ENCODE results near the gene LRRC72.

LRRC72 gene

DNA sequence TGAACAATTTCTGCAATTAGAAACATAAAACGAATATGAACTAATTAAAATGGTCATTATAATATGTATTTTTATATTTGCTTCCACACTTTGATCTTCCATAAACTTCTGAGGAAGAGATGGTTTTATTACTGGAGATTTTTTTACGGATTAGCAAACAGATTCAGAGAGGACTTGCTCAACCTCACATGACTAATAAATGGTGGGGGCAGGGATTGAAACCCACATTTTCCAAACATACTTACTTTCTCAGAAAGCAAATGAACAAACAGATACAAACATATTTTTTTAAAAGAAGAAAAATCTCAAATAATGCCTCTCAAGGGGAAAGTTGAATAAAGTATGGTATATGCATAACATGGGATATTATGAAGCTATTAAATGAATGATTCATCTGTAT lies 100.6 kb downstream of the LRRC72 start:
- H3K27me3 ChIP-seq (replicated peaks), result no peaks in the 10 kb centered on the region
- H3K4me3 ChIP-seq (ENCODE audit: low read depth, low read length), result no peak overlapping the region
- no peak for DNase-seq
- no peak overlapping the region for H3K27ac ChIP-seq
- TF ChIP-seq, protein P1, sequence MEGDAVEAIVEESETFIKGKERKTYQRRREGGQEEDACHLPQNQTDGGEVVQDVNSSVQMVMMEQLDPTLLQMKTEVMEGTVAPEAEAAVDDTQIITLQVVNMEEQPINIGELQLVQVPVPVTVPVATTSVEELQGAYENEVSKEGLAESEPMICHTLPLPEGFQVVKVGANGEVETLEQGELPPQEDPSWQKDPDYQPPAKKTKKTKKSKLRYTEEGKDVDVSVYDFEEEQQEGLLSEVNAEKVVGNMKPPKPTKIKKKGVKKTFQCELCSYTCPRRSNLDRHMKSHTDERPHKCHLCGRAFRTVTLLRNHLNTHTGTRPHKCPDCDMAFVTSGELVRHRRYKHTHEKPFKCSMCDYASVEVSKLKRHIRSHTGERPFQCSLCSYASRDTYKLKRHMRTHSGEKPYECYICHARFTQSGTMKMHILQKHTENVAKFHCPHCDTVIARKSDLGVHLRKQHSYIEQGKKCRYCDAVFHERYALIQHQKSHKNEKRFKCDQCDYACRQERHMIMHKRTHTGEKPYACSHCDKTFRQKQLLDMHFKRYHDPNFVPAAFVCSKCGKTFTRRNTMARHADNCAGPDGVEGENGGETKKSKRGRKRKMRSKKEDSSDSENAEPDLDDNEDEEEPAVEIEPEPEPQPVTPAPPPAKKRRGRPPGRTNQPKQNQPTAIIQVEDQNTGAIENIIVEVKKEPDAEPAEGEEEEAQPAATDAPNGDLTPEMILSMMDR (IDR thresholded peaks at IDR 0.05; ENCODE audit: low read depth, low read length, missing control alignments), result no peak
- in situ Hi-C loops (cut with HindIII; ENCODE audit: low pct_ligation_motif_present, low sequenced_read_pairs), result no loop called here
- peaks cover 7% of the 10 kb centered on the region for H3K36me3 ChIP-seq (replicated peaks)

DNA sequence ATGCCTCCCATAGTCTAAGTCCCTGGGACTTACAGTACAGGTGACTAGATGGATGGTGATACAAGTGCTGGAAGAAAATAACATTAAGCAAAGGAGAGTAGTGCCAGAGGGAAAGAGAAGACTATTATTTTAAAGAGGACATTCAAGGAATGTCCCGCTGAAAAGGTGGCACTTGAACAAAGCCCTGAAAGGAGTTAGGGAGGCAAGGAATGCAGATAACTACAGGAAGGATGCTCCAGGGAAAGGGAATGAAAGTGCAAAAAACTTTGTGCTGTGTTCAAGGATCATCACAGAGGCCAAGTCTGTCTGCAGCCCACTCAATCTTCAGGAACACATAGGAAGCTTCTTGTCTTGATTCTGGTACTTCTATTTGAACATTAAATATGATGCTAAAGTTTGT lies 104.0 kb downstream of the LRRC72 start:
- DNase-seq, result no peak
- in situ Hi-C loops (cut with HindIII; ENCODE audit: low pct_ligation_motif_present, low sequenced_read_pairs), result no loop called here
- H3K4me3 ChIP-seq (ENCODE audit: low read depth, low read length), result no peak overlapping the region
- TF ChIP-seq, protein P1 (IDR thresholded peaks at IDR 0.05; ENCODE audit: low read depth, low read length, missing control alignments), result no peak
- H3K36me3 ChIP-seq (replicated peaks), result no peaks in the 10 kb centered on the region
- H3K27ac ChIP-seq, result no peak overlapping the region
- no peaks in the 10 kb centered on the region for H3K27me3 ChIP-seq (replicated peaks)
